NB4 (cell line): Measurements from ENCODE around the gene CRACR2B.

ENCODE experiments used
- DNase-seq: peaks from one replicate; pipeline ENCODE4 v3.0.0; 2010; ENCODE audit warnings: low read depth
- H3K4me3 ChIP-seq: one replicate; pipeline ENCODE4 v1.5.1; 2011; ENCODE audit warnings: mild to moderate bottlenecking, low read depth, low read length, moderate library complexity
- CTCF ChIP-seq: IDR thresholded peaks from one replicate; pipeline ENCODE4 v1.5.1; 2012; ENCODE audit warnings: low read depth, low read length
- MYC ChIP-seq: IDR thresholded peaks from 2 replicates; pipeline ENCODE4 v1.6.1; 2011; ENCODE audit warnings: low read depth, low read length
- POLR2A ChIP-seq: IDR thresholded peaks from 2 replicates; pipeline ENCODE4 v1.6.1; 2011; ENCODE audit warnings: mild to moderate bottlenecking; ENCODE audit not compliant: insufficient read length; ENCODE audit errors: extremely low read depth
- TF ChIP-seq, protein P1 (sequence below): IDR thresholded peaks from 2 replicates; pipeline ENCODE4 v1.6.1; 2011; ENCODE audit warnings: low read depth, low read length

The CRACR2B gene

GRCh38 chr11:802693-803466 is 24.8 kb upstream of the CRACR2B start:
- TF ChIP-seq CTCF (no peak), MYC (no peak), POLR2A (no peak)
- TF ChIP-seq, protein P1, sequence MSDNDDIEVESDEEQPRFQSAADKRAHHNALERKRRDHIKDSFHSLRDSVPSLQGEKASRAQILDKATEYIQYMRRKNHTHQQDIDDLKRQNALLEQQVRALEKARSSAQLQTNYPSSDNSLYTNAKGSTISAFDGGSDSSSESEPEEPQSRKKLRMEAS: no peak
- H3K4me3 ChIP-seq: no peak overlapping the region
- DNase-seq: no peak

GRCh38 chr11:803467-803742 is 24.3 kb upstream of the CRACR2B start:
- DNase-seq: no peak
- TF ChIP-seq MYC (no peak), POLR2A (no peak), CTCF (no peak)
- TF ChIP-seq, protein P1: no peak
- H3K4me3 ChIP-seq: no peak overlapping the region

DNA sequence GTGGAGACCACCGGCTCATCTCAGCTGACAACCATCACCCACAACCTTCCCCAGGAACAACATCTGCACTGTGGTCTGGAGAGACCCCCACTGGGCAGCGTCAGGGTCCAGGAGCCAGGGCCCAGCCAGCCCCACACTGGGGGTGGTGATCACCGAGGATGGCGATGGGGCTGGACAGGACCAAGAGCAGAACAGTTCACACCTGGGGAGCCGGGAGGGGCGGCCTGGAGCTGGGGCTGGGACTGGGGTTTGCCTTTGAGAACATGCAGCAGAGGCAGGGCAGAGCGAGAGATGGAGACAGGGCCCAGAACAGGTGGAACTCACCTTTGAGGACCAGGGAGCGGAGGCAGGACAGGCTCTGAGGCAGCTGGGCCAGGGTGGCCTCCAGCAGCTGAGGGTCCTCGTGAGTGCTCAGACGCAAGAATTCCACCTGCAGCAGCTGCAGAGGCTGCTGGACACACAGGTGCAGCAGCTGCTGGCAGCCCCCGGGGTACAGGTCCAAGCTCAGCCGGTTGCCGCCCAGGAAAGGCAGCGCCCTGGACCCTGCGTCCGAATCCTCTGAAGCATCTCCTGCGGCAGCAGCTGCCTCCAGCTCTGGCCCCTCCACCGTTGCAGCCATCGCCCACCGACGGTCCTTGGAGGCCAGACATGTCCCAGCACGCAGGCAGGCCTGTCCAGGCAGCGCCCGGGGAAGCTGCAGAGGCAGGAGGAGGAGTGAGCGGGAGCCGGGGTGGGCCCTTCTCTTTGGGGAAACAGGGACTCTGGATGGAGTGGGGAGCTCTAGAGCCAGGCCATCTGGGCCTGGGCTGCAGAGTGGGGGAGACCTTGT is 23.7 kb upstream of the CRACR2B start:
- no peak for TF ChIP-seq CTCF
- TF ChIP-seq MYC: no peak
- TF ChIP-seq POLR2A: no peak
- peak overlapping the region; percentile 55 for H3K4me3 ChIP-seq
- no peak for DNase-seq

DNA sequence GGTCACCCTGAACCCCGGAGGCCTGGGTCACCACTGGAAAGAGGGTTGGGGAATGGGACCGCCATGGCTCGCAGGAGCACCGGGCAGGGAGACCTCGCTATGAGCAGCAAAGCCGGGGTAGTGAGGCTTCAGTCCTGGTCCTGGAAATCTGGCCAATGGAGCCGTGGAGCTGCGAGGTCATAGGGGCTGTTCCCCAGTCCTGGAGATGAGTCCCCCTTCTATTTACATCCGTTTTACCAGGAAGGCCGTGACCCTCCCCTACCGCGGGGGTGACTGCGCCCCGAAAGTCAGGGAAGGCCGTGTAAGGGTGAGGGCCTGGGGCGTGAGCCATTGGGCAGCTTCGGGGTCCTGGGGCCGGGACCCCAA is 23.1 kb upstream of the CRACR2B start:
- no peak for DNase-seq
- TF ChIP-seq CTCF (no peak), MYC (no peak), POLR2A (no peak)
- TF ChIP-seq, protein P1: no peak
- peak overlapping the region; percentile 55 for H3K4me3 ChIP-seq

- H3K4me3 ChIP-seq: peak overlapping the region; percentile 98
- DNase-seq: no peak
- TF ChIP-seq CTCF (no peak), MYC (no peak; the same call in 1 of the 2 replicates), POLR2A (no peak)
- TF ChIP-seq, protein P1: no peak
Observed at GRCh38 chr11:808427-809286, 19.1 kb upstream of the CRACR2B start.
